HCT116 (cell line): ENCODE data around the gene IGFL3. TPM values are rescaled to one million over a fixed set of nuclear protein-coding genes. Genes with fewer than 3 reads are reported as not detected.
A peak's percentile ranks its signal among the peaks of the same experiment; 100 is the strongest.

Experiments
- ATAC-seq: fragments of 200-7000 bp; cut with Tn5 transposase; 2 replicates; pipeline ENCODE4 v1.9.1; 2020; ENCODE audit warnings: mild to moderate bottlenecking, moderate library complexity
- BruUV-seq: library from RNA; stranded (reverse); fragments of 400-500 nt; replicated peaks from 2 replicates; lab custom pipeline; 2021; lab: Mats Ljungman, UMichigan
- CTCF ChIA-PET: fragments of 300-600 bp; sonication (Branson Sonifier 250); formaldehyde crosslinking; loops from one replicate; lab custom pipeline; 2021; ENCODE audit warnings: antibody characterized with exemption; lab: Charles Lee
- POLR2A ChIA-PET: fragments of 300-600, 350-600 bp; sonication (Branson Sonifier 250); formaldehyde crosslinking; loops from one replicate; lab custom pipeline; 2021; ENCODE audit warnings: antibody characterized with exemption; lab: Charles Lee
- RAD21 ChIA-PET, 2 experiments: fragments of 300-600 bp; sonication (Branson Sonifier 250); formaldehyde crosslinking; loops; one replicate each; lab custom pipeline; 2023; ENCODE audit warnings: low total read pairs in 2 of 2; ENCODE audit not compliant: uncharacterized antibody in 2 of 2, unreplicated experiment in 2 of 2, low non-redundant PET in 1 of 2; lab: Charles Lee
- DNase-seq: peaks from one replicate; pipeline ENCODE4 v3.0.0-alpha.2; 2010; ENCODE audit warnings: low read depth, low spot score
- H2AFZ ChIP-seq: fragments of 200-600 bp; shearing (Covaris generic), sonication (generic); 2 replicates; pipeline ENCODE4 v1.6.1; 2017; ENCODE audit warnings: low read depth, mixed run types, mixed read lengths, antibody characterized with exemption, low read length; ENCODE audit not compliant: poor library complexity, severe bottlenecking
- H3K27ac ChIP-seq: 2 replicates; pipeline ENCODE4 v1.5.1; 2012; ENCODE audit warnings: low read depth, low read length
- H3K27me3 ChIP-seq: fragments of 200-600 bp; sonication (generic); 2 replicates; pipeline ENCODE4 v1.6.1; 2016; ENCODE audit warnings: mixed run types, low read length, mixed read lengths; ENCODE audit not compliant: insufficient read depth
- H3K36me3 ChIP-seq, 2 experiments: fragments of 200-500 bp in 1 of 2; fragments of 200-600 bp in 1 of 2; sonication (Bioruptor generic) in 1 of 2; sonication (generic) in 1 of 2; 2 replicates each; pipeline versions ENCODE4 v1.5.1 to v1.6.1; 2014 to 2016; ENCODE audit warnings: low read length in 2 of 2, inconsistent platforms in 1 of 2, mixed read lengths in 1 of 2, mixed run types in 1 of 2; ENCODE audit not compliant: insufficient read depth in 2 of 2, control insufficient read depth in 1 of 2
- H3K4me1 ChIP-seq, 2 experiments: fragments of 200-600 bp in 1 of 2; sonication (generic) in 1 of 2; 2 replicates each; pipeline versions ENCODE4 v1.5.1 to v1.6.1; 2012 to 2017; ENCODE audit warnings: low read length in 2 of 2, inconsistent platforms in 1 of 2, mild to moderate bottlenecking in 1 of 2, mixed read lengths in 1 of 2, mixed run types in 1 of 2, moderate library complexity in 1 of 2; ENCODE audit not compliant: insufficient read depth in 2 of 2, control insufficient read depth in 1 of 2
- H3K4me2 ChIP-seq: fragments of 200-600 bp; sonication (generic); 2 replicates; pipeline ENCODE4 v1.6.1; 2017; ENCODE audit warnings: mixed run types, low read length, mixed read lengths
- H3K4me3 ChIP-seq, 2 experiments: fragments of 200-600 bp in 1 of 2; sonication (generic) in 1 of 2; replicated peaks in 1 of 2; 2 replicates each; pipeline ENCODE4 v1.5.1; 2011 to 2016; ENCODE audit warnings: low read length in 2 of 2, control low read depth in 1 of 2, low read depth in 1 of 2, mild to moderate bottlenecking in 1 of 2, mixed read lengths in 1 of 2, mixed run types in 1 of 2
- H3K79me2 ChIP-seq: fragments of 200-600 bp; sonication (generic); 2 replicates; pipeline ENCODE4 v1.6.1; 2017; ENCODE audit warnings: mild to moderate bottlenecking, mixed run types, low read length, moderate library complexity, mixed read lengths; ENCODE audit not compliant: insufficient read depth
- H3K9ac ChIP-seq: fragments of 200-600 bp; sonication (generic); 2 replicates; pipeline ENCODE4 v1.6.1; 2016; ENCODE audit warnings: low read length, mixed read lengths
- H3K9me2 ChIP-seq: fragments of 200-600 bp; sonication (generic), shearing (Covaris generic); 2 replicates; pipeline ENCODE4 v1.6.1; 2017; ENCODE audit warnings: mixed run types, mild to moderate bottlenecking, moderate library complexity; ENCODE audit not compliant: insufficient read depth
- H3K9me3 ChIP-seq, 2 experiments: fragments of 200-500 bp in 1 of 2; fragments of 200-600 bp in 1 of 2; sonication (Bioruptor generic) in 1 of 2; sonication (generic) in 1 of 2; 2 replicates each; pipeline ENCODE4 v1.6.1; 2014 to 2017; ENCODE audit warnings: low read length in 2 of 2, mixed read lengths in 2 of 2, inconsistent platforms in 1 of 2, low read depth in 1 of 2, mild to moderate bottlenecking in 1 of 2, mixed run types in 1 of 2, moderate library complexity in 1 of 2; ENCODE audit not compliant: control insufficient read depth in 1 of 2, insufficient read depth in 1 of 2
- H4K20me1 ChIP-seq: fragments of 200-600 bp; sonication (generic), shearing (Covaris generic); 2 replicates; pipeline ENCODE4 v1.6.1; 2017; ENCODE audit warnings: mixed run types, mild to moderate bottlenecking, moderate library complexity; ENCODE audit not compliant: insufficient read depth
- CEBPB ChIP-seq: IDR thresholded peaks from 2 replicates; pipeline ENCODE4 v1.6.1; 2012; ENCODE audit warnings: low read depth
- EGR1 ChIP-seq: IDR thresholded peaks from 2 replicates; pipeline ENCODE4 v1.6.1; 2012; ENCODE audit warnings: low read depth
- EZH2 ChIP-seq: fragments of 200-600 bp; sonication (generic); IDR thresholded peaks from 2 replicates; pipeline ENCODE4 v1.6.1; 2017; ENCODE audit warnings: antibody characterized with exemption, mixed run types
- EZH2phosphoT487 ChIP-seq: fragments of 200-600 bp; IDR thresholded peaks from 2 replicates; pipeline ENCODE4 v1.6.1; 2018; ENCODE audit warnings: antibody characterized with exemption, borderline replicate concordance
- POLR2AphosphoS5 ChIP-seq: IDR thresholded peaks from 2 replicates; pipeline ENCODE4 v1.6.1; 2011; ENCODE audit warnings: mild to moderate bottlenecking, low read depth, low read length, moderate library complexity
- RAD21 ChIP-seq: IDR thresholded peaks from 2 replicates; pipeline ENCODE4 v1.6.1; 2012; ENCODE audit warnings: low read depth, mild to moderate bottlenecking
- REST ChIP-seq: IDR thresholded peaks from 2 replicates; pipeline ENCODE4 v1.6.1; 2012; ENCODE audit warnings: low read depth
- SP1 ChIP-seq: IDR thresholded peaks from 2 replicates; pipeline ENCODE4 v1.6.1; 2012; ENCODE audit warnings: low read depth
- TCF7L2 ChIP-seq: IDR thresholded peaks from 2 replicates; pipeline ENCODE4 v1.7.0; 2011; ENCODE audit warnings: borderline replicate concordance, inconsistent platforms; ENCODE audit not compliant: insufficient read depth, insufficient read length; ENCODE audit errors: extremely low read depth
- YY1 ChIP-seq: IDR thresholded peaks from 2 replicates; pipeline ENCODE4 v1.6.1; 2011; ENCODE audit warnings: low read length, low read depth, moderate library complexity, mild to moderate bottlenecking; ENCODE audit not compliant: insufficient replicate concordance; ENCODE audit errors: extremely low read depth
- intact Hi-C: fragments of 100-400 bp; cut with micrococcal nuclease; formaldehyde crosslinking; loops from 2 replicates; pipeline ENCODE4 v1.10.0; 2022
- total RNA-seq: library from RNA; stranded (reverse); gene quantifications from one replicate; pipeline ENCODE4 v1.2.1, GENCODE V29; 2021; ENCODE audit not compliant: unreplicated experiment

IGFL3 gene
- total RNA-seq, 1 experiment from 2014 or later, result not detected

GRCh38 chr19:46132508-46133100 is 8.1 kb upstream of the IGFL3 start:
- Histone ChIP-seq H3K4me2 (peak overlapping the region; percentile 44), H3K4me3 (no peak overlapping the region), H3K79me2 (no peaks in the 10 kb centered on the region), H3K4me1 (peaks cover 19 to 29% of the 10 kb centered on the region in 2 experiments), H3K27me3 (no peaks in the 10 kb centered on the region), H3K9me3 (no peaks in the 10 kb centered on the region), H3K36me3 (no peaks in the 10 kb centered on the region), H3K9me2 (no peaks in the 10 kb centered on the region), H3K27ac (peak overlapping the region; percentile 73), H2AFZ (no peak overlapping the region), H3K9ac (0 out of 2 replicates have a peak overlapping the region, but pooled peaks have one; percentile 15), H4K20me1 (no peaks in the 10 kb centered on the region)
- BruUV-seq, result TSS peak; percentile 88
- CTCF ChIA-PET, result no interaction called here
- no peak for DNase-seq
- ATAC-seq, result 0 out of 2 replicates have a peak, but pooled peaks have one; percentile 32
- no peak for TF ChIP-seq RAD21
- RAD21 ChIA-PET, result no interaction called here
- intact Hi-C loops, result no loop called here
- POLR2A ChIA-PET, result no interaction called here

- CTCF ChIA-PET, result no interaction called here
- ATAC-seq, result no peak
- POLR2A ChIA-PET, result no interaction called here
Measured at GRCh38 chr19:46131485-46132143, 7.1 kb upstream of the IGFL3 start.

More at GRCh38 chr19:46131485-46132143, 7.1 kb upstream of the IGFL3 start:
- no peak overlapping the region for H2AFZ ChIP-seq
- H3K36me3 ChIP-seq, result no peaks in the 10 kb centered on the region
- no peak for DNase-seq
- no peaks in the 10 kb centered on the region for H3K9me3 ChIP-seq
- no peaks in the 10 kb centered on the region for H4K20me1 ChIP-seq
- no peak for TF ChIP-seq POLR2AphosphoS5
- TF ChIP-seq CEBPB, result no peak
- TF ChIP-seq SP1, result no peak
- TF ChIP-seq RAD21, result no peak
- TF ChIP-seq YY1, result no peak
- TF ChIP-seq REST, result no peak
- TF ChIP-seq TCF7L2, result no peak
- TF ChIP-seq EZH2, result no peak
- TF ChIP-seq EGR1, result no peak
- no peak for TF ChIP-seq EZH2phosphoT487
- RAD21 ChIA-PET, result no interaction called here
- no peak overlapping the region for H3K27ac ChIP-seq
- no peak overlapping the region for H3K4me2 ChIP-seq
- H3K9ac ChIP-seq, result no peak overlapping the region
- H3K9me2 ChIP-seq, result no peaks in the 10 kb centered on the region
- intact Hi-C loops, result no loop called here
- peaks cover 19 to 29% of the 10 kb centered on the region in 2 experiments for H3K4me1 ChIP-seq
- no peak overlapping the region for H3K4me3 ChIP-seq
- no peaks in the 10 kb centered on the region for H3K27me3 ChIP-seq
- H3K79me2 ChIP-seq, result no peaks in the 10 kb centered on the region
- no TSS peak for BruUV-seq
